Activated T-cell treated with anti-CD3 and anti-CD28 coated beads, Interleukin-2, amount 50 U/mL, for 4 hours (primary cell): ENCODE measurements around the gene MND1. TPM values are rescaled to one million over a fixed set of nuclear protein-coding genes. Genes with fewer than 3 reads are reported as not detected.
A peak's percentile ranks its signal among the peaks of the same experiment; 100 is the strongest.
"Not testable (repeated sequence)": the region's sequence is repeated elsewhere in the genome, so short reads cannot be mapped to it uniquely, and the experiment has no call there.

Experiments
- ATAC-seq, 2 donors: fragments of 200-7000 bp; cut with Tn5 transposase; one replicate each; pipeline ENCODE4 v1.10.0; 2021
- DNase-seq: peaks from one replicate; pipeline ENCODE4 v3.0.0-alpha.2; 2020
- H3K27me3 Mint-ChIP-seq: one replicate; pipeline ENCODE4 v1.8.0; 2021; ENCODE audit warnings: low read depth, mixed read lengths
- H3K36me3 Mint-ChIP-seq: one replicate; pipeline ENCODE4 v1.8.0; 2022; ENCODE audit warnings: mixed read lengths; ENCODE audit not compliant: insufficient read depth
- H3K4me1 Mint-ChIP-seq: one replicate; pipeline ENCODE4 v1.8.0; 2021; ENCODE audit warnings: low read depth, mixed read lengths
- H3K4me3 Mint-ChIP-seq: one replicate; pipeline ENCODE4 v1.8.0; 2021; ENCODE audit warnings: mild to moderate bottlenecking, moderate library complexity, mixed read lengths
- H3K9me3 Mint-ChIP-seq: one replicate; pipeline ENCODE4 v1.8.0; 2021; ENCODE audit warnings: mixed read lengths
- total RNA-seq, 3 donors: library from RNA; stranded (reverse); gene quantifications; one replicate each; pipeline ENCODE4 v1.2.1, GENCODE V29; 2021

Gene MND1
- total RNA-seq, 3 donors from 2014 or later = 5.2 to 9.6 (median 6.9) TPM

- Mint-ChIP-seq H3K36me3 (peaks cover 2% of the 10 kb centered on the region), H3K4me3 (no peak overlapping the region), H3K27me3 (no peaks in the 10 kb centered on the region), H3K9me3 (no peaks in the 10 kb centered on the region), H3K4me1 (peaks cover 8% of the 10 kb centered on the region)
- no peak for DNase-seq
- no peak for ATAC-seq
Measured at GRCh38 chr4:153402366-153402765, 57.9 kb downstream of the MND1 start.

DNA sequence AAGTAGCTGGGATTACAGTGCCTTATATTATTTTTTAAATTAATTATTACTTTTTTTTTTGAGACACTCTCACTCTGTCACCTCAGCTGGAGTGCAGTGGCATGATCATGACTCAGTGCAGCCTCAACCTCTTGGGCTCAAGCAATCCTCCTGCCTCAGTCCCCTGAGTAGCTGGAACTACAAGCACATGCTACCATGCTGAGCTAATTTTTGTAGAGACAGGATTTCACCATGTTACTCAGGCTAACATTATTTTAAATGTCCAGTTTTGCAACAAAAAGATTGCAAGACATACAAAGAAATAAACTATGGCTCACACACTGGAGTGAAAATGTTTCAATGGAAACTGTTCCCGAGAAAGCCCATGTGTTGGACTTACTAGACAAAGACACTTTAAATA is 59.2 kb downstream of the MND1 start:
- ATAC-seq (no peak), DNase-seq (no peak)
- no peaks in the 10 kb centered on the region for H3K27me3 Mint-ChIP-seq
- H3K9me3 Mint-ChIP-seq = no peaks in the 10 kb centered on the region
- peaks cover 5% of the 10 kb centered on the region for H3K4me1 Mint-ChIP-seq
- H3K4me3 Mint-ChIP-seq = no peak overlapping the region
- peaks cover 2% of the 10 kb centered on the region for H3K36me3 Mint-ChIP-seq

DNA sequence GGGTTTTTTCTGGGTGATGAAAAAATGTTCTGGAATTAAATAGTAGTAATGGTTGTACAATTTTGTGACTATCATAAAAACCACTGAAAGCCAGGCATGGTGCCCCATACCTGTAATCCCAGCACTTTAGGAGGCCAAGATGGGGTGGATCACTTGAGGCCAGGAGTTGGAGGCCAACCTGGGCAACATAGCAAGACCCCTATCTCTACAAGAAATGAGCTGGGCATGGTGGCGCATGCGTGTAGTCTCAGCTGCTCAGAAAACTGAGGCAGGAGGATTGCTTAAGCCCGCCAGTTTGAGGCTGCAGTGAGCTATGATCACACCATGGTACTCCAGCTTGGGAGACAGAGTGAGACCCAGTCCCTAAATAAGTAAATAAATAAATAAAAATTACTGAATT is 63.4 kb downstream of the MND1 start:
- Mint-ChIP-seq H3K4me1 (peaks cover 9% of the 10 kb centered on the region), H3K27me3 (no peaks in the 10 kb centered on the region), H3K9me3 (no peaks in the 10 kb centered on the region), H3K4me3 (no peak overlapping the region), H3K36me3 (peaks cover 2% of the 10 kb centered on the region)
- DNase-seq (no peak), ATAC-seq (no peak)

DNA sequence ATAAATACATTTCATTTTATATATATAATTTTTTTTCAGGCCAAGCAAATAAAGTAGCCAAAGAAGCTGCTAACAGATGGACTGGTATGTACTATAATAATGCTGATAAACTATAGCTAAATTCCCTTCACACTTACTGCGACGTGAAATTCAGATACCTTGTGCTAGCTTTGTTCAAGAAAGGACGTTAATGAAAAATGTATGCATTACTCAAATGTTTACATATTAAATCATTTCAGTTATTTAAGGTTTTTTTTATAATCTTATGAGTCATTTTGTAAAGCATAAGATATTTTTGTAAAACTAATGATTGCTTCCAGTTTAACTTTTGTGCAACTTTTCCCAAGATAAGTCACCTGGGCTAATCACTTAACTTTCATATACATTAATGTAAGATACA is 64.4 kb downstream of the MND1 start:
- Mint-ChIP-seq H3K4me1 (peaks cover 9% of the 10 kb centered on the region), H3K27me3 (no peaks in the 10 kb centered on the region), H3K9me3 (no peaks in the 10 kb centered on the region), H3K36me3 (peaks cover 2% of the 10 kb centered on the region), H3K4me3 (no peak overlapping the region)
- ATAC-seq = no peak
- no peak for DNase-seq

DNA sequence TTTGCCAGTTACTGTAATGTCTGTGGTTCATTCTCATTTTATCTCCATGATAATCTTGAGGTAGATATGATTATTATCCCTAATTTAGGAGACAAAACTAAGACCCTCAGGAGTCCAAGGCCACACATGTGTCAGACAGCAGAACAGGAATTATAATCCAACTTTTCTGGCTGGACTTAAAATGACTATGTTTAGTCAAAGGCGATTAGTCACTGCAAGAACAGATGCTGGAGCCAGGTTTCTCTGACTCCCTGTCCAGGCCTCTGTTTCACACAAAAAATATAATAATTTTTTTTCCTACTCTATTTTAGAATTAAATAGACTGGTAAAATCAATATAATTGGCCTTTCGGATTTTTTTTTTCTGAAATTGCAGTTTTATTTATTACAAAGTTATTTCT is 64.9 kb downstream of the MND1 start:
- peaks cover 9% of the 10 kb centered on the region for H3K4me1 Mint-ChIP-seq
- no peaks in the 10 kb centered on the region for H3K9me3 Mint-ChIP-seq
- DNase-seq = no peak
- no peaks in the 10 kb centered on the region for H3K27me3 Mint-ChIP-seq
- H3K36me3 Mint-ChIP-seq = peaks cover 2% of the 10 kb centered on the region
- no peak overlapping the region for H3K4me3 Mint-ChIP-seq
- no peak for ATAC-seq

- H3K4me3 Mint-ChIP-seq = no peak overlapping the region
- ATAC-seq (no peak), DNase-seq (no peak)
Measured at GRCh38 chr4:153409924-153410501, 65.5 kb downstream of the MND1 start.

GRCh38 chr4:153413842-153414241 is 69.4 kb downstream of the MND1 start:
- no peak overlapping the region for H3K4me3 Mint-ChIP-seq
- peaks cover 12% of the 10 kb centered on the region for H3K4me1 Mint-ChIP-seq
- no peaks in the 10 kb centered on the region for H3K27me3 Mint-ChIP-seq
- no peak for ATAC-seq
- H3K9me3 Mint-ChIP-seq = no peaks in the 10 kb centered on the region
- H3K36me3 Mint-ChIP-seq = no peaks in the 10 kb centered on the region
- DNase-seq = no peak

More at GRCh38 chr4:153409924-153410501, 65.5 kb downstream of the MND1 start:
- Mint-ChIP-seq H3K36me3 (peaks cover 2% of the 10 kb centered on the region), H3K27me3 (no peaks in the 10 kb centered on the region), H3K4me1 (peaks cover 9% of the 10 kb centered on the region), H3K9me3 (no peaks in the 10 kb centered on the region)

GRCh38 chr4:153416456-153416855 is 72.0 kb downstream of the MND1 start:
- not testable (repeated sequence) for H3K9me3 Mint-ChIP-seq, H3K36me3 Mint-ChIP-seq, DNase-seq, ATAC-seq, H3K4me3 Mint-ChIP-seq, H3K27me3 Mint-ChIP-seq
- H3K4me1 Mint-ChIP-seq = peaks cover 15% of the 10 kb centered on the region

- ATAC-seq = no peak
Measured at GRCh38 chr4:153418121-153418520, 73.6 kb downstream of the MND1 start.

DNA sequence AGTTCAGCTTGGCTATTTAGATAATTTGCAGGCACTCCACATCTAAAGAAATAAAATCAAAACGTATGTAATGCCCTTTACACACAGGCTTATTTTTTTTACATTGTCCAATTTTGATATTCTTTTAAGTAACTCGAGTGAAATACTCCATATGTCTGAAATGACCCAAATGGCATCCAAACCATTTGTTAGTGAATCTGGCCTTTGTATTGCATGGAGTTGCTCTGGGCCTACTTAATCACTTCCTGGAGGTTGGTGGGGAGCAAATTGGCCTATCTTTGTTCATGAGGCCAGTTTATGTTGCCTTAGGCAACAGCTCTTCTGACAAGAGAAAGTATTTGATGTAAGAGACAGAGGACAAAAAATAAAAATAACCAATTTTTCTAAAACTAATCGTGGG is 74.1 kb downstream of the MND1 start:
- peaks cover 14% of the 10 kb centered on the region for H3K4me1 Mint-ChIP-seq
- no peaks in the 10 kb centered on the region for H3K36me3 Mint-ChIP-seq
- DNase-seq = no peak
- no peak overlapping the region for H3K4me3 Mint-ChIP-seq
- no peak for ATAC-seq
- no peaks in the 10 kb centered on the region for H3K27me3 Mint-ChIP-seq
- H3K9me3 Mint-ChIP-seq = no peaks in the 10 kb centered on the region

More at GRCh38 chr4:153418121-153418520, 73.6 kb downstream of the MND1 start:
- Mint-ChIP-seq H3K9me3 (no peaks in the 10 kb centered on the region), H3K4me3 (no peak overlapping the region), H3K27me3 (no peaks in the 10 kb centered on the region), H3K36me3 (no peaks in the 10 kb centered on the region), H3K4me1 (peaks cover 14% of the 10 kb centered on the region)
- DNase-seq = no peak

GRCh38 chr4:153419029-153419428 is 74.5 kb downstream of the MND1 start:
- peaks cover 14% of the 10 kb centered on the region for H3K4me1 Mint-ChIP-seq
- H3K4me3 Mint-ChIP-seq = no peak overlapping the region
- no peak for DNase-seq
- H3K36me3 Mint-ChIP-seq = no peaks in the 10 kb centered on the region
- no peak for ATAC-seq
- H3K27me3 Mint-ChIP-seq = no peaks in the 10 kb centered on the region
- no peaks in the 10 kb centered on the region for H3K9me3 Mint-ChIP-seq

DNA sequence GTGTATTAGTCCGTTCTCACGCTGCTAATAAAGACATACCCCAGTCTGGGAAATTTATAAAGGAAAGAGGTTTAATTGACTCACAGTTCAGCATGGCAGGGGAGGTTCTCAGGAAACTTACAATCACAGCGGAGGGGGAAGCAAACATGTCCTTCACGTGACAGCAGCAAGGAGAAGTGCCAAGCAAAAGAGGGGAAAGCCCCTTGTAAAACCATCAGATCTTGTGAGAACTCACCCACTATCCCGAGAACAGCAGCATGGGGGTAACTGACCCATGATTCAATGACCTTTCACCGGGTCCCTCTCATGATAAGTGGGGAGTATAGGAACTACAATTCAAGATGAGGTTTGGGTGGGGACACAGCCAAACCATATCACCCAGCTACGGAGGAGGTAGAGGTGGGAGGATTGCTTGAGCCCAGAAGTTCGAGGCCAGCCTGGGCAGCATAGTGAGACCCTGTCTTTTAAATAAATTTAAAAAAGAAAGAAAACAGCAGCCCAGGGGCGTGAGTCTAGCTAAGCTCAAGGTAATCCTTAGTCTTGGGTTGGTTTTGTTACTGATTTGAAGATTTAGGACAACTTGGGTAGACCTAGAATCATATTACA is 75.3 kb downstream of the MND1 start:
- Mint-ChIP-seq H3K4me3 (no peak overlapping the region), H3K36me3 (no peaks in the 10 kb centered on the region), H3K4me1 (peaks cover 16% of the 10 kb centered on the region), H3K27me3 (no peaks in the 10 kb centered on the region), H3K9me3 (no peaks in the 10 kb centered on the region)
- DNase-seq (no peak), ATAC-seq (no peak)

GRCh38 chr4:153420361-153420760 is 75.9 kb downstream of the MND1 start:
- ATAC-seq = no peak
- no peaks in the 10 kb centered on the region for H3K9me3 Mint-ChIP-seq
- H3K4me3 Mint-ChIP-seq = no peak overlapping the region
- H3K27me3 Mint-ChIP-seq = no peaks in the 10 kb centered on the region
- peaks cover 16% of the 10 kb centered on the region for H3K4me1 Mint-ChIP-seq
- no peak for DNase-seq
- H3K36me3 Mint-ChIP-seq = no peaks in the 10 kb centered on the region

- H3K36me3 Mint-ChIP-seq = no peaks in the 10 kb centered on the region
- no peaks in the 10 kb centered on the region for H3K9me3 Mint-ChIP-seq
- H3K4me3 Mint-ChIP-seq = no peak overlapping the region
- ATAC-seq (no peak), DNase-seq (no peak)
- no peaks in the 10 kb centered on the region for H3K27me3 Mint-ChIP-seq
- H3K4me1 Mint-ChIP-seq = peaks cover 26% of the 10 kb centered on the region
Measured at GRCh38 chr4:153421941-153422340, 77.5 kb downstream of the MND1 start.

GRCh38 chr4:153426207-153426885 is 81.9 kb downstream of the MND1 start:
- ATAC-seq = peak; percentile 37 to 50
- H3K4me3 Mint-ChIP-seq = no peak overlapping the region
- no peaks in the 10 kb centered on the region for H3K9me3 Mint-ChIP-seq
- peaks cover 54% of the 10 kb centered on the region for H3K4me1 Mint-ChIP-seq
- H3K36me3 Mint-ChIP-seq = no peaks in the 10 kb centered on the region
- DNase-seq = no peak
- no peaks in the 10 kb centered on the region for H3K27me3 Mint-ChIP-seq
